IMR-90 (cell line): ENCODE data around the gene PRAC2. TPM values are rescaled to one million over a fixed set of nuclear protein-coding genes. Genes with fewer than 3 reads are reported as not detected.

Source experiments
- ATAC-seq: fragments of 200-7000 bp; cut with Tn5 transposase; 2 replicates; pipeline ENCODE4 v1.9.1; 2020; ENCODE audit warnings: low read depth, mild to moderate bottlenecking, moderate library complexity
- BruUV-seq: library from RNA; stranded (reverse); fragments of 400-500 nt; replicated peaks from 2 replicates; lab custom pipeline; 2021; lab: Mats Ljungman, UMichigan
- CTCF ChIA-PET: fragments of 300-600 bp; formaldehyde crosslinking; extraction: SDS; loops from one replicate; lab custom pipeline; 2021; ENCODE audit warnings: antibody characterized with exemption; lab: Yijun Ruan, JAX
- POLR2A ChIA-PET: fragments of 300-600 bp; sonication (Branson Sonifier 250); formaldehyde crosslinking; loops from one replicate; lab custom pipeline; 2022; ENCODE audit warnings: antibody characterized with exemption; ENCODE audit not compliant: unreplicated experiment; lab: Charles Lee
- DNase-seq: peaks from one replicate; pipeline ENCODE4 v3.0.0; 2013
- H2AFZ ChIP-seq: replicated peaks from 2 replicates; pipeline ENCODE3; 2013; ENCODE audit warnings: low read length, mild to moderate bottlenecking; ENCODE audit not compliant: poor library complexity
- H2AK5ac ChIP-seq: 2 replicates; pipeline ENCODE4 v1.6.1; 2013; ENCODE audit warnings: low read depth, low read length, inconsistent platforms
- H2AK9ac ChIP-seq: replicated peaks from 2 replicates; pipeline ENCODE3; 2013; ENCODE audit warnings: mild to moderate bottlenecking, low read depth, low read length, moderate library complexity; ENCODE audit not compliant: poor library complexity
- H2BK120ac ChIP-seq: 2 replicates; pipeline ENCODE4 v1.6.1; 2013; ENCODE audit warnings: low read depth, low read length, inconsistent platforms
- H2BK15ac ChIP-seq: 3 replicates; pipeline ENCODE4 v1.6.1; 2013; ENCODE audit warnings: low read depth, low read length, inconsistent platforms
- H2BK20ac ChIP-seq: 2 replicates; pipeline ENCODE4 v1.6.1; 2013; ENCODE audit warnings: low read depth, mild to moderate bottlenecking, inconsistent platforms, low read length, moderate library complexity
- H2BK5ac ChIP-seq: 2 replicates; pipeline ENCODE4 v1.6.1; 2013; ENCODE audit warnings: mild to moderate bottlenecking, low read depth, low read length, inconsistent platforms; ENCODE audit not compliant: poor library complexity, severe bottlenecking
- H3K14ac ChIP-seq: replicated peaks from 2 replicates; pipeline ENCODE4 v1.6.1; 2013; ENCODE audit warnings: low read depth, low read length, inconsistent platforms
- H3K18ac ChIP-seq: 2 replicates; pipeline ENCODE4 v1.6.1; 2013; ENCODE audit warnings: low read depth, low read length, control low read depth
- H3K23ac ChIP-seq: 2 replicates; pipeline ENCODE4 v1.6.1; 2013; ENCODE audit warnings: low read depth, low read length, inconsistent platforms
- H3K27ac ChIP-seq: 2 replicates; pipeline ENCODE4 v1.5.1; 2013; ENCODE audit warnings: mild to moderate bottlenecking, control low read depth, low read length; ENCODE audit not compliant: insufficient read depth
- H3K27me3 ChIP-seq: 2 replicates; pipeline ENCODE4 v1.6.1; 2013; ENCODE audit warnings: low read length; ENCODE audit not compliant: control insufficient read depth, insufficient read depth
- H3K36me3 ChIP-seq: 2 replicates; pipeline ENCODE4 v1.6.1; 2013; ENCODE audit warnings: low read length, mixed read lengths; ENCODE audit not compliant: control insufficient read depth, insufficient read depth
- H3K4ac ChIP-seq: 2 replicates; pipeline ENCODE4 v1.6.1; 2013; ENCODE audit warnings: low read depth, low read length, inconsistent platforms
- H3K4me1 ChIP-seq: 2 replicates; pipeline ENCODE4 v1.6.1; 2013; ENCODE audit warnings: low read length, mixed read lengths; ENCODE audit not compliant: control insufficient read depth, insufficient read depth
- H3K4me2 ChIP-seq: 2 replicates; pipeline ENCODE4 v1.6.1; 2013; ENCODE audit warnings: low read depth, mild to moderate bottlenecking, control low read depth, low read length, moderate library complexity
- H3K4me3 ChIP-seq: 2 replicates; pipeline ENCODE4 v1.5.1; 2013; ENCODE audit warnings: low read depth, mild to moderate bottlenecking, control low read depth, low read length, moderate library complexity; ENCODE audit not compliant: insufficient read depth
- H3K56ac ChIP-seq: 2 replicates; pipeline ENCODE4 v1.6.1; 2013; ENCODE audit warnings: low read length, inconsistent platforms; ENCODE audit not compliant: insufficient read depth; ENCODE audit errors: extremely low read depth
- H3K79me1 ChIP-seq, 2 experiments: 2 replicates each; pipeline ENCODE4 v1.6.1; 2013; ENCODE audit warnings: low read length in 2 of 2, inconsistent platforms in 1 of 2, low read depth in 1 of 2
- H3K9ac ChIP-seq: 2 replicates; pipeline ENCODE4 v1.6.1; 2013; ENCODE audit warnings: low read depth, low read length, control low read depth
- H3K9me1 ChIP-seq: 2 replicates; pipeline ENCODE4 v1.6.1; 2013; ENCODE audit warnings: low read length, inconsistent platforms; ENCODE audit not compliant: insufficient read depth
- H3K9me3 ChIP-seq: 2 replicates; pipeline ENCODE4 v1.6.1; 2013; ENCODE audit warnings: low read length; ENCODE audit not compliant: control insufficient read depth, insufficient read depth
- H4K20me1 ChIP-seq: 2 replicates; pipeline ENCODE4 v1.6.1; 2013; ENCODE audit warnings: low read length, inconsistent platforms; ENCODE audit not compliant: insufficient read depth
- H4K5ac ChIP-seq: 2 replicates; pipeline ENCODE4 v1.6.1; 2013; ENCODE audit warnings: mild to moderate bottlenecking, low read depth, low read length, control low read depth
- H4K8ac ChIP-seq, 2 experiments: 2 replicates each; pipeline ENCODE4 v1.6.1; 2013; ENCODE audit warnings: low read depth in 2 of 2, low read length in 2 of 2, control low read depth in 1 of 2, inconsistent platforms in 1 of 2
- H4K91ac ChIP-seq: 2 replicates; pipeline ENCODE4 v1.6.1; 2013; ENCODE audit warnings: low read depth, low read length, inconsistent platforms; ENCODE audit not compliant: insufficient read depth
- CEBPB ChIP-seq: IDR thresholded peaks from 2 replicates; pipeline ENCODE4 v1.6.1; 2012; ENCODE audit warnings: low read depth, low read length, improper control_type of control experiment
- FOS ChIP-seq: fragments of 150-350 bp; IDR thresholded peaks from 2 replicates; pipeline ENCODE4 v1.6.1; 2016; ENCODE audit warnings: low read depth, low read length
- MAFK ChIP-seq: IDR thresholded peaks from 2 replicates; pipeline ENCODE4 v1.6.1; 2012; ENCODE audit warnings: low read depth, low read length, improper control_type of control experiment
- RAD21 ChIP-seq: IDR thresholded peaks from 2 replicates; pipeline ENCODE4 v1.6.1; 2012; ENCODE audit warnings: low read length, improper control_type of control experiment
- RFX5 ChIP-seq: IDR thresholded peaks from 2 replicates; pipeline ENCODE4 v1.8.0; 2012; ENCODE audit warnings: low read depth, mild to moderate bottlenecking, low read length, moderate library complexity
- WGBS, 2 experiments: methylation state at CpG; one replicate each; pipeline versions ENCODE4 v1.1.5 to v1.1.7; 2013; ENCODE audit warnings: missing lambda C conversion rate in 2 of 2; ENCODE audit not compliant: insufficient read length in 1 of 2; ENCODE audit errors: extremely low coverage in 2 of 2; 5-methylcytosine and 5-hydroxymethylcytosine counted together
- dilution Hi-C: fragments of 300-500 bp; cut with HindIII; formaldehyde crosslinking; loops from one replicate; pipeline ENCODE4 v1.14.3; 2018; ENCODE audit warnings: low sequenced_read_pairs; ENCODE audit not compliant: unreplicated experiment
- in situ Hi-C: fragments of 300-500 bp; cut with MboI; formaldehyde crosslinking; loops from 3 replicates; pipeline ENCODE4 v1.14.3; 2019; ENCODE audit warnings: low sequenced_read_pairs, inconsistent platforms, mixed read lengths
- intact Hi-C: fragments of 100-400 bp; cut with micrococcal nuclease; formaldehyde crosslinking; loops from 2 replicates; pipeline ENCODE4 v1.10.0; 2022
- polyA plus RNA-seq, 3 experiments: library from polyadenylated mRNA; depleted of rRNA; stranded (reverse); fragments of >200 nt; gene quantifications; 2 replicates each; pipeline ENCODE4 v1.2.3, GENCODE V29; 2012; ENCODE audit warnings: low replicate concordance in 1 of 3
- total RNA-seq: library from RNA; depleted of rRNA; stranded (reverse); fragments of >200 nt; gene quantifications from 2 replicates; pipeline ENCODE4 v1.2.3, GENCODE V29; 2012

PRAC2 gene
- total and polyA plus RNA-seq, 2 of the 4 experiments (the other 2 are of a cell fraction): not detected

- no peak for TF ChIP-seq FOS
Measured at GRCh38 chr17:48718761-48719641, 4.0 kb upstream of the PRAC2 start (continued).

- in situ Hi-C loops: loop anchor here (10.0 kb wide), 1 partner anchor 315 kb away; no protein-coding TSS in a partner anchor
- intact Hi-C loops: loop anchor here (10.0 kb wide), 1 partner anchor 315 kb away; no protein-coding TSS in a partner anchor
- H2BK15ac ChIP-seq: no peak overlapping the region
- H2BK5ac ChIP-seq: no peak overlapping the region
- no peaks in the 10 kb centered on the region for H3K79me1 ChIP-seq
- peaks cover 18% of the 10 kb centered on the region for H3K9me3 ChIP-seq
- H3K14ac ChIP-seq: no peak overlapping the region
- no peak overlapping the region for H2AK9ac ChIP-seq
- no peaks in the 10 kb centered on the region for H3K9me1 ChIP-seq
- DNase-seq: no peak
- dilution Hi-C loops: no loop called here
- WGBS, 2 experiments: 11% methylated on average over 7 of the region's 37 CpGs; no CpG with 5 or more reads in 1 of the 2 experiments
- no peak overlapping the region for H4K5ac ChIP-seq
- no peak overlapping the region for H2BK120ac ChIP-seq
- no peak overlapping the region for H2AFZ ChIP-seq
- H3K18ac ChIP-seq: no peak overlapping the region
- H3K4me1 ChIP-seq: no peaks in the 10 kb centered on the region
- 0 out of 2 replicates have a peak, but pooled peaks cover 8% of the 10 kb centered on the region for H4K20me1 ChIP-seq
- no peak overlapping the region for H3K56ac ChIP-seq
- no peak for TF ChIP-seq RFX5
- no peak for TF ChIP-seq RAD21
- no peak for TF ChIP-seq CEBPB
- TF ChIP-seq MAFK: no peak
- no TSS peak for BruUV-seq
- H2AK5ac ChIP-seq: no peak overlapping the region
- ATAC-seq: no peak
- H2BK20ac ChIP-seq: no peak overlapping the region
- H3K9ac ChIP-seq: no peak overlapping the region
- H3K23ac ChIP-seq: no peak overlapping the region
- no peaks in the 10 kb centered on the region for H3K36me3 ChIP-seq
- no peak overlapping the region for H3K27ac ChIP-seq
- no peak overlapping the region for H4K8ac ChIP-seq
- POLR2A ChIA-PET: no interaction called here
- H3K4me2 ChIP-seq: no peak overlapping the region
- peaks cover 84% of the 10 kb centered on the region for H3K27me3 ChIP-seq
- no peak overlapping the region for H3K4ac ChIP-seq
- no peak overlapping the region for H4K91ac ChIP-seq
- H3K4me3 ChIP-seq: no peak overlapping the region
- CTCF ChIA-PET: no interaction called here
Measured at GRCh38 chr17:48719642-48720265, 3.2 kb upstream of the PRAC2 start.
